A549 (cell line): ENCODE results near the gene RNF166. TPM values are rescaled to one million over a fixed set of nuclear protein-coding genes. Genes with fewer than 3 reads are reported as not detected.

Experiments
- ATAC-seq, 2 experiments: fragments of 200-7000 bp in 1 of 2; fragments of >200 bp in 1 of 2; cut with Nextera tagmentation in 1 of 2; cut with Tn5 transposase in 1 of 2; 3 replicates each; pipeline versions ENCODE4 v1.8.0 to v1.9.1; 2018 to 2020; ENCODE audit warnings: mild to moderate bottlenecking in 1 of 2, moderate library complexity in 1 of 2
- CTCF ChIA-PET: fragments of 300-600 bp; sonication (Branson Sonifier 250); formaldehyde crosslinking; extraction: SDS; loops from one replicate; lab custom pipeline; 2021; ENCODE audit warnings: antibody characterized with exemption, inconsistent platforms; lab: Yijun Ruan, JAX
- POLR2A ChIA-PET: fragments of 350-600 bp; formaldehyde crosslinking; extraction: SDS; loops from one replicate; lab custom pipeline; 2021; ENCODE audit warnings: antibody characterized with exemption, inconsistent platforms; lab: Yijun Ruan, JAX
- DNase-seq, 2 experiments: peaks; one replicate each; pipeline versions ENCODE4 v3.0.0 to v3.0.0-alpha.2; 2011 to 2016; ENCODE audit warnings: low read depth in 1 of 2, low spot score in 1 of 2
- FAIRE-seq: peaks from 2 replicates; lab custom pipeline; 2011; peaks lifted over from hg19 to GRCh38; lab: Jason Lieb, UNC
- H3K27ac ChIP-seq, 2 experiments: fragments of >200 bp; sonication (Bioruptor Twin); formaldehyde crosslinking; 3 replicates each; pipeline ENCODE4 v1.5.1; 2016 to 2017
- H3K4me1 ChIP-seq: fragments of >200 bp; sonication (Bioruptor Twin); formaldehyde crosslinking; 3 replicates; pipeline ENCODE4 v1.6.1; 2016
- H3K4me2 ChIP-seq: fragments of >200 bp; sonication (Bioruptor Twin); formaldehyde crosslinking; 3 replicates; pipeline ENCODE4 v1.6.1; 2016
- H3K4me3 ChIP-seq: fragments of >200 bp; sonication (Bioruptor Twin); formaldehyde crosslinking; 3 replicates; pipeline ENCODE4 v1.5.1; 2016
- H3K9me3 ChIP-seq: fragments of >200 bp; sonication (Bioruptor Twin); formaldehyde crosslinking; 3 replicates; pipeline ENCODE4 v1.6.1; 2016
- CBX2 ChIP-seq: fragments of 200-600 bp; sonication (generic); IDR thresholded peaks from 2 replicates; pipeline ENCODE4 v1.6.1; 2016; ENCODE audit warnings: low read depth, mild to moderate bottlenecking, borderline replicate concordance
- CHD2 ChIP-seq: fragments of 150-350 bp; IDR thresholded peaks from 2 replicates; pipeline ENCODE4 v1.6.1; 2014; ENCODE audit warnings: low read length; ENCODE audit not compliant: partially characterized antibody
- CHD4 ChIP-seq: fragments of 200-600 bp; sonication (generic); IDR thresholded peaks from 2 replicates; pipeline ENCODE4 v1.6.1; 2016; ENCODE audit warnings: antibody characterized with exemption, mild to moderate bottlenecking, borderline replicate concordance
- CTCF ChIP-seq: fragments of >200 bp; sonication (Bioruptor Twin); formaldehyde crosslinking; IDR thresholded peaks from 3 replicates; pipeline ENCODE4 v1.5.1; 2016
- EHF ChIP-seq: fragments of 250-450 bp; sonication (Bioruptor Pico); IDR thresholded peaks from 2 replicates; pipeline ENCODE4 v1.5.0; 2020; ENCODE audit warnings: mild to moderate bottlenecking
- FOXS1 ChIP-seq: fragments of 250-450 bp; sonication (Bioruptor Pico); IDR thresholded peaks from 2 replicates; pipeline ENCODE4 v1.5.0; 2020; ENCODE audit warnings: mild to moderate bottlenecking, moderate library complexity
- GATA3 ChIP-seq: IDR thresholded peaks from 2 replicates; pipeline ENCODE4 v1.6.1; 2012; ENCODE audit warnings: borderline replicate concordance
- HES2 ChIP-seq: fragments of >200 bp; sonication (Bioruptor Twin); formaldehyde crosslinking; IDR thresholded peaks from 2 replicates; pipeline ENCODE4 v1.6.1; 2016
- JUNB ChIP-seq: fragments of >200 bp; sonication (Bioruptor Twin); formaldehyde crosslinking; IDR thresholded peaks from 2 replicates; pipeline ENCODE4 v1.6.1; 2016
- KDM1A ChIP-seq: fragments of 200-600 bp; sonication (generic); IDR thresholded peaks from 2 replicates; pipeline ENCODE4 v1.6.1; 2016; ENCODE audit warnings: low read depth, mild to moderate bottlenecking
- MYC ChIP-seq: IDR thresholded peaks from 2 replicates; pipeline ENCODE4 v1.6.1; 2012; ENCODE audit warnings: mild to moderate bottlenecking, inconsistent platforms, low read length, improper control_type of control experiment, borderline replicate concordance
- NFE2L2 ChIP-seq: fragments of 150-350 bp; conservative IDR thresholded peaks from 2 replicates; pipeline ENCODE4 v1.6.1; 2014; ENCODE audit warnings: low read length
- PHF8 ChIP-seq: fragments of 200-600 bp; sonication (generic); IDR thresholded peaks from 2 replicates; pipeline ENCODE4 v1.6.1; 2016; ENCODE audit warnings: low read depth, mild to moderate bottlenecking, antibody characterized with exemption, moderate library complexity, borderline replicate concordance
- POLR2A ChIP-seq: IDR thresholded peaks from 2 replicates; pipeline ENCODE4 v1.6.1; 2012; ENCODE audit warnings: mild to moderate bottlenecking, low read length
- RAD21 ChIP-seq, 2 experiments: fragments of >200 bp in 1 of 2; sonication (Bioruptor Twin) in 1 of 2; formaldehyde crosslinking in 1 of 2; IDR thresholded peaks in 1 of 2; conservative IDR thresholded peaks in 1 of 2; 2 replicates in 1 of 2; 3 replicates in 1 of 2; pipeline ENCODE4 v1.6.1; 2012 to 2018; ENCODE audit warnings: inconsistent platforms in 1 of 2
- REST ChIP-seq: fragments of 200-600 bp; sonication (generic); IDR thresholded peaks from 2 replicates; pipeline ENCODE4 v1.6.1; 2016; ENCODE audit warnings: antibody characterized with exemption, mild to moderate bottlenecking, moderate library complexity
- TFCP2L1 ChIP-seq: fragments of 250-450 bp; sonication (Bioruptor Pico); IDR thresholded peaks from 2 replicates; pipeline ENCODE4 v1.5.0; 2021; ENCODE audit warnings: mild to moderate bottlenecking
- USF2 ChIP-seq: fragments of 450-650 bp; IDR thresholded peaks from 2 replicates; pipeline ENCODE4 v1.6.1; 2014; ENCODE audit warnings: antibody characterized with exemption
- ZC3H11A ChIP-seq: fragments of 450-650 bp; IDR thresholded peaks from 2 replicates; pipeline ENCODE4 v1.6.1; 2014; ENCODE audit warnings: antibody characterized with exemption, mild to moderate bottlenecking
- ZFP36 ChIP-seq: fragments of 450-650 bp; IDR thresholded peaks from 2 replicates; pipeline ENCODE4 v1.6.1; 2014; ENCODE audit warnings: borderline replicate concordance; ENCODE audit not compliant: partially characterized antibody
- ZNF302 ChIP-seq: fragments of 250-450 bp; sonication (Bioruptor Pico); IDR thresholded peaks from 2 replicates; pipeline ENCODE4 v1.9.0; 2021; ENCODE audit warnings: inconsistent platforms, mild to moderate bottlenecking, moderate library complexity
- whole genome bisulfite sequencing: methylation state at CpG from one replicate; pipeline ENCODE4 v1.1.6; 2017; ENCODE audit errors: missing lambda C conversion rate; 5-methylcytosine and 5-hydroxymethylcytosine counted together
- polyA plus RNA-seq, 4 experiments: library from polyadenylated mRNA; depleted of rRNA in 3 of 4; stranded (reverse); fragments of >200 nt; fragmentation: RNase III in 1 of 4; extraction: RNeasy Plus Mini Kit Qiagen cat#74134 plus additional on column Dnase treatment in 1 of 4; gene quantifications; 2 replicates in 3 of 4; 3 replicates in 1 of 4; pipeline ENCODE4 v1.2.3, GENCODE V29; 2011 to 2017

RNF166 gene
- polyA plus RNA-seq, 2 of the 4 experiments (the other 2 are of a cell fraction) = 9.4 to 11.6 TPM

- WGBS = 89% methylated on average over 32 of the region's 42 CpGs
- no peak overlapping the region for H3K27ac ChIP-seq
- POLR2A ChIA-PET = no interaction called here
- FAIRE-seq (no peak), DNase-seq (no peak), ATAC-seq (no peak)
- no peaks in the 10 kb centered on the region for H3K9me3 ChIP-seq
- CTCF ChIA-PET = interaction anchor here (2.3 to 2.6 kb wide), 2 partner anchors 16 to 36 kb away, joined by 8 to 17 read pairs; no protein-coding TSS in a partner anchor
- no peak overlapping the region for H3K4me2 ChIP-seq
- H3K4me3 ChIP-seq = no peak overlapping the region
- TF ChIP-seq NFE2L2 = no peak
- TF ChIP-seq GATA3 = no peak
- TF ChIP-seq TFCP2L1 (CRISPR knock-in tag) = no peak
- no peak for TF ChIP-seq JUNB
- no peak for TF ChIP-seq MYC
- no peak for TF ChIP-seq CHD2
- TF ChIP-seq ZNF302 (CRISPR knock-in tag) = no peak
- no peak for TF ChIP-seq CBX2
- TF ChIP-seq KDM1A = no peak
- TF ChIP-seq CHD4 = no peak
- TF ChIP-seq HES2 = no peak
- TF ChIP-seq ZC3H11A = no peak
- TF ChIP-seq USF2 = no peak
- no peak for TF ChIP-seq EHF (CRISPR knock-in tag)
- TF ChIP-seq REST = no peak
- TF ChIP-seq CTCF = no peak
- TF ChIP-seq FOXS1 (CRISPR knock-in tag) = no peak
- no peak for TF ChIP-seq ZFP36
- H3K4me1 ChIP-seq = peaks cover 7% of the 10 kb centered on the region; the same call in 1 of the 3 replicates
Observed at GRCh38 chr16:88700636-88701482, 5.3 kb downstream of the RNF166 start.

- 94% methylated on average over 14 of the region's 14 CpGs for WGBS
- no peak for FAIRE-seq
- CTCF ChIA-PET = interaction anchor here (2.3 to 2.6 kb wide), 2 partner anchors 15 to 36 kb away, joined by 8 to 17 read pairs; no protein-coding TSS in a partner anchor
- no peaks in the 10 kb centered on the region for H3K9me3 ChIP-seq
- no peak overlapping the region for H3K4me3 ChIP-seq
- no peak for ATAC-seq
- TF ChIP-seq RAD21 (conservative IDR thresholded peaks at IDR 0.05 in 1 of 2, IDR thresholded peaks at IDR 0.05 in 1 of 2) = no peak
- TF ChIP-seq CBX2 = no peak
- no peak for TF ChIP-seq PHF8
- TF ChIP-seq POLR2A = no peak
- peaks cover 7% of the 10 kb centered on the region; the same call in 1 of the 3 replicates for H3K4me1 ChIP-seq
- POLR2A ChIA-PET = no interaction called here
- no peak overlapping the region for H3K4me2 ChIP-seq
- DNase-seq = no peak
- H3K27ac ChIP-seq = no peak overlapping the region
Observed at GRCh38 chr16:88700322-88700635, 5.9 kb downstream of the RNF166 start.
